Measurements from ENCODE around the gene DNAAF2.

DNAAF2 gene

DNA sequence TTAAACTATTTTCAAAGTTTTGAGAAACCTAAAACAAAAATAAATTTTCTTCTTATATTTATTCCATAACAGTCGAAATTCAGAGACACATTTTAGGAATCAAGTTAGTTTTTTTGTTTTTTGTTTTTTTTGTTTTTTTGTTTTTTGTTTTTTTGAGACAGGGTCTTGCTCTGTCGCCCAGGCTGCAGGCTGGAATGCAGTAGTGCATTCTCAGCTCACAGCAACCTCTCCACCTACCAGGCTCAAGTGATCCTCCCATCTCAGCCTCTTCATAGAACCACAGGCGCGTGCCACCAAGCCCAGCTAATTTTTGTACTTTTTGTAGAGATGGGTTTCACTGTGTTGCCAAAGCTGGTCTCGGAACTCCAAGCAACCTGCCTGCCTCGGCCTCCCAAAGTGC, 18.5 kb upstream of the DNAAF2 start:
- Histone ChIP-seq H3K23ac (ENCODE audit: low read length) (no peak overlapping the region), H4K91ac (ENCODE audit: low read depth, low read length) (no peak overlapping the region), H3K14ac (ENCODE audit: low read length) (no peak overlapping the region), H3K4ac (ENCODE audit: low read depth, low read length) (no peak overlapping the region), H4K12ac (ENCODE audit: low read depth, low read length) (no peak overlapping the region), H3K18ac (ENCODE audit: low read length) (no peak overlapping the region), H3K4me1 (ENCODE audit: control insufficient read depth in 1 of 2, insufficient read depth in 2 of 2, low read length in 2 of 2) (no peaks in the 10 kb centered on the region), H2AFZ (ENCODE audit: insufficient read depth, low read length, poor library complexity) (no peak overlapping the region), H2BK12ac (ENCODE audit: low read length) (no peak overlapping the region), H2BK5ac (ENCODE audit: low read depth, low read length, poor library complexity) (no peak overlapping the region), H3K9ac (ENCODE audit: low read length) (no peak overlapping the region), H3K4me2 (ENCODE audit: low read length) (no peak overlapping the region), H3K9me3 (ENCODE audit: insufficient read depth, low read depth, low read length) (no peaks in the 10 kb centered on the region), H3K27me3 (ENCODE audit: insufficient read depth, low read length) (no peaks in the 10 kb centered on the region), H3K4me3 (ENCODE audit: low read depth, low read length) (no peak overlapping the region), H2AK5ac (ENCODE audit: low read length) (no peak overlapping the region), H3K79me1 (ENCODE audit: low read length) (no peaks in the 10 kb centered on the region), H3K27ac (ENCODE audit: low read depth, low read length) (no peak overlapping the region), H3K36me3 (ENCODE audit: control insufficient read depth in 1 of 2, insufficient read depth in 2 of 2, low read length in 2 of 2) (peaks cover 3 to 7% of the 10 kb centered on the region in 2 experiments), H2BK120ac (ENCODE audit: insufficient read depth, low read length, poor library complexity) (no peak overlapping the region), H3K79me2 (ENCODE audit: control insufficient read depth, insufficient read depth, low read length, poor library complexity) (no peaks in the 10 kb centered on the region), H4K8ac (ENCODE audit: low read depth, low read length) (no peak overlapping the region)
- no CpG with 5 or more reads among the region's 6 CpGs for WGBS (ENCODE audit: extremely low coverage, insufficient coverage, insufficient read length)
- DNase-seq = no peak

DNA sequence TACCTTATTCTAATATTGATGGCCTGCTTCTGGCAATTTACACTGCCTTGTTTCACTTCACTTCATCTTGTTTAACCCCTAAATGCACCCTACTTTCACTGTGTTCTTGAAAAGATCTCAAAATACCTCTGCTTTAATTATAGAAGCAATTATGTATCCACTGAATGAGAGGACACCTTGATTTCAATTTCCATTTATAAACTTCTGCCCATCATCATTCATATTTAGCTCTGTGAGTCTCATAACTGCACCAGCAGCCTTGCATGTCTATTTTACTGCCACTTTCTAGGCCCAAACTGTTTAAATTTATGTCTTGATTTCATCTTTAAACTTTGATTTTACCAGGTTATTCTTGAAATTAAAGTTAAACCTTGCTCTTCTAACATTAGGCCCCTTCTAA, 7.1 kb upstream of the DNAAF2 start:
- H2AFZ ChIP-seq (ENCODE audit: insufficient read depth, low read length, poor library complexity) = no peak overlapping the region
- no peaks in the 10 kb centered on the region for H3K4me1 ChIP-seq (ENCODE audit: control insufficient read depth in 1 of 2, insufficient read depth in 2 of 2, low read length in 2 of 2)
- no peak overlapping the region for H3K14ac ChIP-seq (ENCODE audit: low read length)
- H3K27ac ChIP-seq (ENCODE audit: low read depth, low read length) = no peak overlapping the region
- H2AK5ac ChIP-seq (ENCODE audit: low read length) = no peak overlapping the region
- H4K91ac ChIP-seq (ENCODE audit: low read depth, low read length) = no peak overlapping the region
- no peak overlapping the region for H2BK12ac ChIP-seq (ENCODE audit: low read length)
- no peak overlapping the region for H4K12ac ChIP-seq (ENCODE audit: low read depth, low read length)
- H2BK120ac ChIP-seq (ENCODE audit: insufficient read depth, low read length, poor library complexity) = no peak overlapping the region
- H3K4me2 ChIP-seq (ENCODE audit: low read length) = no peak overlapping the region
- H3K79me1 ChIP-seq (ENCODE audit: low read length) = no peaks in the 10 kb centered on the region
- H3K9me3 ChIP-seq (ENCODE audit: insufficient read depth, low read depth, low read length) = no peaks in the 10 kb centered on the region
- no peaks in the 10 kb centered on the region for H3K27me3 ChIP-seq (ENCODE audit: insufficient read depth, low read length)
- H2BK5ac ChIP-seq (ENCODE audit: low read depth, low read length, poor library complexity) = no peak overlapping the region
- H4K8ac ChIP-seq (ENCODE audit: low read depth, low read length) = no peak overlapping the region
- H3K18ac ChIP-seq (ENCODE audit: low read length) = no peak overlapping the region
- no peak overlapping the region for H3K4me3 ChIP-seq (ENCODE audit: low read depth, low read length)
- no peak overlapping the region for H3K9ac ChIP-seq (ENCODE audit: low read length)
- no peak for DNase-seq
- no peaks in the 10 kb centered on the region for H3K79me2 ChIP-seq (ENCODE audit: control insufficient read depth, insufficient read depth, low read length, poor library complexity)
- no peak overlapping the region for H3K4ac ChIP-seq (ENCODE audit: low read depth, low read length)
- H3K23ac ChIP-seq (ENCODE audit: low read length) = no peak overlapping the region
- H3K36me3 ChIP-seq (ENCODE audit: control insufficient read depth in 1 of 2, insufficient read depth in 2 of 2, low read length in 2 of 2) = peaks cover 3 to 12% of the 10 kb centered on the region in 2 experiments

DNA sequence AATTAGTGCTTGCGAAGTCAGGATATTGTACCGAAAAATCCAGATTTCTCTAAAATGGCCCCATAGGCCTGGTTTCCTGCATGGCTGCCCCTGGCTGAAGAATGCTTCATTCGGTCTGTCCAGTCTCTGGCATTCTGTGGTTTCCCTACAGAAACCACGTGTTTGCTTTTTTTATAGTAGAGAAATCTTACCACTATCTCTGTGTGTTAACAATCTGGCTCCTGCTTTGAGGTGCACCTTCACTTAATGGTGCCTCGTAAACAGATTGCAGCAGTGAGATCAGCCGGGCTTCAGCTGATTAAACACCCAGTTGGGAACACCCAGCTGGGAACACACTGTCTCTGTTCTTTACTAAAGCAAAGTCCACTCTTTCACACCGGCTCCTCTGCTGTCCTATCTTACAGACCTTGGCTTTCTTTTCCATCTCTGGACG, 6.7 kb upstream of the DNAAF2 start:
- H3K36me3 ChIP-seq (ENCODE audit: control insufficient read depth in 1 of 2, insufficient read depth in 2 of 2, low read length in 2 of 2) = peaks cover 3 to 12% of the 10 kb centered on the region in 2 experiments
- no peak overlapping the region for H3K23ac ChIP-seq (ENCODE audit: low read length)
- H3K79me2 ChIP-seq (ENCODE audit: control insufficient read depth, insufficient read depth, low read length, poor library complexity) = no peaks in the 10 kb centered on the region
- no peak overlapping the region for H3K14ac ChIP-seq (ENCODE audit: low read length)
- no peak overlapping the region for H3K27ac ChIP-seq (ENCODE audit: low read depth, low read length)
- H2AK5ac ChIP-seq (ENCODE audit: low read length) = no peak overlapping the region
- H4K12ac ChIP-seq (ENCODE audit: low read depth, low read length) = no peak overlapping the region
- H4K8ac ChIP-seq (ENCODE audit: low read depth, low read length) = no peak overlapping the region
- H3K4me3 ChIP-seq (ENCODE audit: low read depth, low read length) = no peak overlapping the region
- H3K79me1 ChIP-seq (ENCODE audit: low read length) = no peaks in the 10 kb centered on the region
- H2AFZ ChIP-seq (ENCODE audit: insufficient read depth, low read length, poor library complexity) = no peak overlapping the region
- H3K18ac ChIP-seq (ENCODE audit: low read length) = no peak overlapping the region
- no peak overlapping the region for H2BK12ac ChIP-seq (ENCODE audit: low read length)
- no peak overlapping the region for H3K4me2 ChIP-seq (ENCODE audit: low read length)
- no peak overlapping the region for H3K4ac ChIP-seq (ENCODE audit: low read depth, low read length)
- H4K91ac ChIP-seq (ENCODE audit: low read depth, low read length) = no peak overlapping the region
- WGBS (ENCODE audit: extremely low coverage, insufficient coverage, insufficient read length) = no CpG with 5 or more reads among the region's 8 CpGs
- DNase-seq = no peak
- H2BK120ac ChIP-seq (ENCODE audit: insufficient read depth, low read length, poor library complexity) = no peak overlapping the region
- H2BK5ac ChIP-seq (ENCODE audit: low read depth, low read length, poor library complexity) = no peak overlapping the region
- no peaks in the 10 kb centered on the region for H3K27me3 ChIP-seq (ENCODE audit: insufficient read depth, low read length)
- H3K4me1 ChIP-seq (ENCODE audit: control insufficient read depth in 1 of 2, insufficient read depth in 2 of 2, low read length in 2 of 2) = no peaks in the 10 kb centered on the region
- no peaks in the 10 kb centered on the region for H3K9me3 ChIP-seq (ENCODE audit: insufficient read depth, low read depth, low read length)
- H3K9ac ChIP-seq (ENCODE audit: low read length) = no peak overlapping the region

DNA sequence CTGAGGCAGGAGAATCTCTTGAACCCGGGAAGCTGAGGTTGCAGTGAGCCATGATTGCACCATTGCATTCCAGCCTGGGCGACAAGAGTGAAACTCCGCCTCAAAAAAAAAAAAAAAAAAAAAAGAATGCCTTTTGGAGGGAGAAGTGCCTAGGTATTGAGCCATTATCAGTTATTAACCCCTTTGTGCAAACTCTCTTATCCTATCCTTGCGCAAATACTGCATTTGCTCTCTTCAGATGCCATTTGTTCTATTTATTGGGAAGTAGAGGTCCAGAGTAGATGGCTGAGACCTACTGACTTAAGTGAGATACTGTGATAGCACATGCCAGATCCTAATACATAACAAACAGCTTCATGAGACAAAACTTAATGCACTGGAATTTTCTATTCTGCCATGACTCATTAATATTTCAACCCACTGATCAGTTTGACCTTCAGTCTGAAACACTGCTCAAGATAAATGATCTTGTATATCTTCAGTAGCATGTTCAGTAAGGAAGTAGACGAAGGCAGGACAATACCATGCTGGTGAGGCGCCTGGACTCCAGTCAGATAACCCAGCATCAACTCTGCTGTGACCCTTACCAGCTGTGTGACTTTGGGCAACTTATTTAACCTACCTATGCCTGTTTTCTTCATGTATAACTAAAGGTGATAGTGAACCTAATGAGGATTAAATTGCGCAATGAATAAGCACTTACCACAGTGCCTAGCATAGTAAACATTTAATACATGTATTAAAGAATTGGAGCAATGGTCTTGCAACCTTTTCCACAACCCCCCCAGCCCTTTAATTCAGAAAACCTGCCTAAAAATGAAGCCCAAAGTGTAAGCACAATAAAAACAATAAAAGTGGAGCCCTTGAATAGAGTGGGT, 5.7 kb upstream of the DNAAF2 start:
- Histone ChIP-seq H3K79me2 (ENCODE audit: control insufficient read depth, insufficient read depth, low read length, poor library complexity) (no peaks in the 10 kb centered on the region), H3K9me3 (ENCODE audit: insufficient read depth, low read depth, low read length) (no peaks in the 10 kb centered on the region), H2AFZ (ENCODE audit: insufficient read depth, low read length, poor library complexity) (no peak overlapping the region), H3K9ac (ENCODE audit: low read length) (no peak overlapping the region), H3K18ac (ENCODE audit: low read length) (no peak overlapping the region), H2AK5ac (ENCODE audit: low read length) (no peak overlapping the region), H3K23ac (ENCODE audit: low read length) (no peak overlapping the region), H3K4me3 (ENCODE audit: low read depth, low read length) (no peak overlapping the region), H2BK120ac (ENCODE audit: insufficient read depth, low read length, poor library complexity) (no peak overlapping the region), H3K4me1 (ENCODE audit: control insufficient read depth in 1 of 2, insufficient read depth in 2 of 2, low read length in 2 of 2) (no peaks in the 10 kb centered on the region), H2BK5ac (ENCODE audit: low read depth, low read length, poor library complexity) (no peak overlapping the region), H4K8ac (ENCODE audit: low read depth, low read length) (no peak overlapping the region), H3K79me1 (ENCODE audit: low read length) (no peaks in the 10 kb centered on the region), H4K12ac (ENCODE audit: low read depth, low read length) (no peak overlapping the region), H3K14ac (ENCODE audit: low read length) (no peak overlapping the region), H3K27ac (ENCODE audit: low read depth, low read length) (no peak overlapping the region), H2BK12ac (ENCODE audit: low read length) (no peak overlapping the region), H3K4me2 (ENCODE audit: low read length) (no peak overlapping the region), H3K36me3 (ENCODE audit: control insufficient read depth in 1 of 2, insufficient read depth in 2 of 2, low read length in 2 of 2) (peaks cover 3 to 12% of the 10 kb centered on the region in 2 experiments), H3K27me3 (ENCODE audit: insufficient read depth, low read length) (no peaks in the 10 kb centered on the region), H4K91ac (ENCODE audit: low read depth, low read length) (no peak overlapping the region), H3K4ac (ENCODE audit: low read depth, low read length) (no peak overlapping the region)
- no CpG with 5 or more reads among the region's 7 CpGs for WGBS (ENCODE audit: extremely low coverage, insufficient coverage, insufficient read length)
- no peak for DNase-seq
